GM23338 (cell line): ENCODE measurements around the gene UVRAG.
"Not testable (repeated sequence)": the region's sequence is repeated elsewhere in the genome, so short reads cannot be mapped to it uniquely, and the experiment has no call there.

ENCODE experiments used
- CTCF ChIP-seq, 2 experiments: fragments of 200-600 bp in 1 of 2; sonication (generic) in 1 of 2; conservative IDR thresholded peaks; 2 replicates each; pipeline versions ENCODE4 v1.5.1 to v1.6.1; 2016 to 2017; ENCODE audit warnings: antibody characterized with exemption in 2 of 2, low read depth in 2 of 2, mild to moderate bottlenecking in 2 of 2, moderate library complexity in 1 of 2
- POLR2AphosphoS5 ChIP-seq: IDR thresholded peaks from 2 replicates; pipeline ENCODE4 v1.6.1; 2016; ENCODE audit warnings: antibody characterized with exemption, low read depth
- TF ChIP-seq, protein P1 (sequence below): IDR thresholded peaks from one replicate; pipeline ENCODE4 v1.6.1; 2018; ENCODE audit warnings: antibody characterized with exemption; ENCODE audit not compliant: unreplicated experiment

GRCh38 chr11:75933736-75934135 lies 118.7 kb downstream of the UVRAG start:
- TF ChIP-seq CTCF (conservative IDR thresholded peaks at IDR 0.05; ENCODE audit: low read depth in 2 of 2); POLR2AphosphoS5: not testable (repeated sequence)
- TF ChIP-seq, protein P1, sequence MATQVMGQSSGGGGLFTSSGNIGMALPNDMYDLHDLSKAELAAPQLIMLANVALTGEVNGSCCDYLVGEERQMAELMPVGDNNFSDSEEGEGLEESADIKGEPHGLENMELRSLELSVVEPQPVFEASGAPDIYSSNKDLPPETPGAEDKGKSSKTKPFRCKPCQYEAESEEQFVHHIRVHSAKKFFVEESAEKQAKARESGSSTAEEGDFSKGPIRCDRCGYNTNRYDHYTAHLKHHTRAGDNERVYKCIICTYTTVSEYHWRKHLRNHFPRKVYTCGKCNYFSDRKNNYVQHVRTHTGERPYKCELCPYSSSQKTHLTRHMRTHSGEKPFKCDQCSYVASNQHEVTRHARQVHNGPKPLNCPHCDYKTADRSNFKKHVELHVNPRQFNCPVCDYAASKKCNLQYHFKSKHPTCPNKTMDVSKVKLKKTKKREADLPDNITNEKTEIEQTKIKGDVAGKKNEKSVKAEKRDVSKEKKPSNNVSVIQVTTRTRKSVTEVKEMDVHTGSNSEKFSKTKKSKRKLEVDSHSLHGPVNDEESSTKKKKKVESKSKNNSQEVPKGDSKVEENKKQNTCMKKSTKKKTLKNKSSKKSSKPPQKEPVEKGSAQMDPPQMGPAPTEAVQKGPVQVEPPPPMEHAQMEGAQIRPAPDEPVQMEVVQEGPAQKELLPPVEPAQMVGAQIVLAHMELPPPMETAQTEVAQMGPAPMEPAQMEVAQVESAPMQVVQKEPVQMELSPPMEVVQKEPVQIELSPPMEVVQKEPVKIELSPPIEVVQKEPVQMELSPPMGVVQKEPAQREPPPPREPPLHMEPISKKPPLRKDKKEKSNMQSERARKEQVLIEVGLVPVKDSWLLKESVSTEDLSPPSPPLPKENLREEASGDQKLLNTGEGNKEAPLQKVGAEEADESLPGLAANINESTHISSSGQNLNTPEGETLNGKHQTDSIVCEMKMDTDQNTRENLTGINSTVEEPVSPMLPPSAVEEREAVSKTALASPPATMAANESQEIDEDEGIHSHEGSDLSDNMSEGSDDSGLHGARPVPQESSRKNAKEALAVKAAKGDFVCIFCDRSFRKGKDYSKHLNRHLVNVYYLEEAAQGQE = not testable (repeated sequence)
